Eye (tissue), 1 donor: ENCODE measurements around the gene MAP2K5.
A peak's percentile ranks its signal among the peaks of the same experiment; 100 is the strongest.

Experiments used
- DNase-seq: peaks from one replicate; pipeline ENCODE4 v3.0.0-alpha.2; 2015

MAP2K5 gene

DNA sequence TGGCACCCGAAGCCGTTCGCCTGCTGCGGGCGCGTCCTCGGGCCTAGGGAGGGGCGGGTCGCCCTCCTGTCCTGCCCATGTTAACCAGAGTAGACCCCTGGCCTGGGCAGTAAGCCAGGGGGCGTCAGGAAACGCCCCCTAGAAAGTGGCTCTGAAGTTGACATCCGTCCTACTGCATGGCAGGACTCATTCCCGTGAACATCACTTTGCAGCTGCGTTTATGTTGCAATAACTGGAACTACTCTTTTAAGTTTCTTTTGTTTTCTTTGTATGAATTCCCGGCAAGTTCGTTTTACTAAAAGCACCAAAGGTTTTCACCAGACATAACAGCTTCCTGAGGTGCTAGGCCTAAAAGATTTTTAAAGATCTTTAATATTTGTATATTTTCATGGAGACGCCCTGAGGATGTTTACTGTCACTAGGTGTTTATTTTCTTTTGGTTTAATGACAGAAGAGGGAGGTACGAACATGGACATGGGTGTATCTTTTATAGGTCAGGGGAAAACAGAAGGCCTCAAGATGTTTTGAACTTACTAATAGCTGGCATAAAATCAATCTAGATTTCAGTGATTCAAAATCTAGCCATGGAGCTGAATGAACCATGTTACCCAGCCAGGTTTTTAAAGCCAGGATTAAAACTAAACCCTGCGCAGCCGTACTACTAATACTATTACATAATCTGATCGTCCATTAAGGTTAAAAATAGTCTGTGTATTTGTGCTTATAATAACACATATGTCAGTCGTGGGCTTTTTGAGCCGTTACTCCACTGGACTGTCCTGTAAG, 20.5 kb upstream of the MAP2K5 start:
- DNase-seq, result peak; percentile 67

GRCh38 chr15:67523330-67523729, 19.2 kb upstream of the MAP2K5 start:
- no peak for DNase-seq

- no peak for DNase-seq
Observed at GRCh38 chr15:67524235-67524634, 18.3 kb upstream of the MAP2K5 start.

DNA sequence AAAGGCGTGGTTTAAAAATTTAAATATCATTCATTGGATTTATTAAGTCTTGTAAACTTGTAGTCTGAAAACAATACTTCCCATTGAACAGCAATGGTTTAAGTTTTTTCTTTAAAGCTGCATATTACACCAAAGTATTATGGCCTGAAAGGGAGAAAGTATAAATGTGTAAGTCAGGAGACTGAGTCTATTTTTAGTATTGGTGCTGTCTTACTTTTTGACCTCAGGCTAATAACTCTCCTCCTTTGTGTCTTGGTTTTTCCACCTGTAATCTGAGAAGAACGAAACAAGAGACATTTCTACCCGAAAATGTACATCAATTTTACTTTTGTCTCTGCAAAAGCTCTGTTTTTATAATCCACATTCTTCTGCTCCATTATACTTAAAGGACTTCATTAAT, 14.0 kb upstream of the MAP2K5 start:
- DNase-seq, result no peak

DNA sequence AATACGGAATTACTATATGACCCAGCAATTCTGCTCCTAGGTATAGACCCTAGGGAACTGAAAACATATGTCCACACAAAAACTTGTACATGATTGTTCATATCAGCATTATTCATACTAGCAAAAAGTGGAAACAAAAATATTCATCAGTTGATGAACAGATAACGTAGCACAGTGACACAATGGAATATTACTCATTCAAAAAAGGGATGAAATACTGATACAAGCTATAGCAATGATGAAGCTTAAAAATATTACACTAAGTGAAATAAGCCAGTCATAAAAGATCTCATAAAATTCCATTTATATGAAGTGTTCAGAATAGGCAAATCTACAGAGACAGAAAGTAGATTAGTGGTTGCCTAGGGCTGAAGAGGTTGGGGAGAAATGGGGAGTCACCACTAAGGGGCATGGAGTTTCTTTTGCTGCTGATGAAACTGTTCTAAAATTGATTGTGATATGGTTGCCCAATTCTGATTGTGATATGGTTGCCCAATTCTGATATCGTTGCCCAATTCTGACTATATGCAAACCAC, 11.1 kb upstream of the MAP2K5 start:
- no peak for DNase-seq

DNA sequence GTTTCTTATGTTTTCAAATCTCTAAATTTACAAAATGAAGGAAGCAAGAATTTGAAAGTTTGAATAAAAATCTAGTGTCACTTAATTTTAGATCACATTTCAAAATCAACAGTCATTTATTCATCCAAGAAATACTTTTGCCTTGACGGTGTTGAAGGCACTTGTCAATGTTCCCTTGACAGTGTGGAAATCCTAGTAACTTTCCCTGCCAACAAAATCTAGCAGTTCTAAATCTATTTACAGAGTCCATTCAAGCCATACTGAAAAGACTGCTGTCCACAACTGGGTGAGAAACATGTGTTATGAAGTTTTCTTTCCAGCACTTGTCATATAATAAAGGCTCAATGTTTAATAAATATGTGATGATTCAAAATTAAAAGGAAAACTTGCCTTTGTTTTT, 8.6 kb upstream of the MAP2K5 start:
- DNase-seq, result no peak

DNA sequence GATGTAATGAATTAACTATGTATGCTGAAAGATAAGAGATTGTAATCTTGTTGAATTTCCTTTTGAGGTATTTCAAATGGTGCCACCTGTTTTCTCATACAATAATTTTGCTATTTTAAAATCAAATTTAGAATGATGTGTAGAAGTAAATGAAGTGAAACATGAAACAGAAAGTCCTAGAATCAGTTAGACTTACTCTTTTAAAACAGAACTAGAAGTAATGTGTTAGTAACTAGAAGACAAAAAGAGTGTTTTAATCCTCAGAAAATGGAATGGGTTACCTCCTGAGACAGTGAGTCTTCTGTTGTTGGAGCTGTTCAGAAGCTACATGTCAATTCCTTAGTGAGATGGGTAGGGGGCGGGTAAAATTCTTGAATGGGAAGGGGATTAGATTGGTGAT, 8.1 kb upstream of the MAP2K5 start:
- DNase-seq, result no peak

GRCh38 chr15:67537771-67538170, 4.7 kb upstream of the MAP2K5 start:
- no peak for DNase-seq

DNA sequence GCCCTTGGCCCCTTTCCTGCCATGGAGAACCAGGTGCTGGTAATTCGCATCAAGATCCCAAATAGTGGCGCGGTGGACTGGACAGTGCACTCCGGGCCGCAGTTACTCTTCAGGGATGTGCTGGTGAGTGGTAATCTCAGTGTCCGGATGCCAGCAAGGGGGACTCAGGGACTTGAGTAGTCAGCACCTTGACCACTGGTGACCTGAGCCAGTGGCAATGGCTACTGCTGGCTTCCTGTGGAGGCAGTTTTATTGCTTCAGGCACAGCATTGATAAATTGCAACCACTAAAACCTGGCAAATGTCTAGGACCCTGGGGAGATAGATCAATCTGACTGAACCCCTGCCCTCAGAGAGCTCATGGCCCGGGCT, 830 bp downstream of the MAP2K5 start:
- no peak for DNase-seq

GRCh38 chr15:67544475-67544874, 2.0 kb downstream of the MAP2K5 start:
- DNase-seq, result no peak

GRCh38 chr15:67545864-67546263, 3.4 kb downstream of the MAP2K5 start:
- DNase-seq, result no peak

GRCh38 chr15:67547064-67547463, 4.6 kb downstream of the MAP2K5 start:
- DNase-seq, result no peak

- no peak for DNase-seq
Observed at GRCh38 chr15:67547836-67548235, 5.3 kb downstream of the MAP2K5 start.

GRCh38 chr15:67548236-67548852, 5.8 kb downstream of the MAP2K5 start:
- no peak for DNase-seq

GRCh38 chr15:67548862-67549651, 6.6 kb downstream of the MAP2K5 start:
- DNase-seq, result peak; percentile 85

GRCh38 chr15:67549736-67550135, 7.2 kb downstream of the MAP2K5 start:
- peak; percentile 51 for DNase-seq

- no peak for DNase-seq
Observed at GRCh38 chr15:67550522-67550921, 8.0 kb downstream of the MAP2K5 start.

DNA sequence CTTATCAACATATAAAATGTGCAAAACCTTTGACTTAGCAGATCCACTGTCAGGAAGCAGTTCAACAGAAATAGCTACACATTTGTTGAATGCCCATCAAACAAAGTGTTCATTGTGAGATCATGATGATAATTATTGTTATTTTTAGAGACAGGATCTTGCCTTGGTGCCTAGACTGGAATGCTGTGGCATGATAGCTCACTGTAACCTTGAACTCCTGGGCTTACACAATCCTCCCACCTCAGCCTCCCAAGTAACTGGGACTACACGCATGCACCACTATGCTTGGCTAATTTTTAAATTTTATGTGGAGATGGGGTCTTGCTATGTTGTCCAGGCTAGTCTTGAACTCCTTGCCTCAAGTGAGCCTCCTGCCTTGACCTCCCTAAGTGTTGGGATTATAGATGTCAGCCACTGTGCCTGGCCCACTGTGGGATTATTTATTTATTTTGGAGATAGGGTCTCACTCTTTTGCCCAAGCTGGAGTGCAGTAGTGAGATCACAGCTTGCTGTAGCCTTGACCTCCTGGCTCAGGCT, 8.8 kb downstream of the MAP2K5 start:
- no peak for DNase-seq

DNA sequence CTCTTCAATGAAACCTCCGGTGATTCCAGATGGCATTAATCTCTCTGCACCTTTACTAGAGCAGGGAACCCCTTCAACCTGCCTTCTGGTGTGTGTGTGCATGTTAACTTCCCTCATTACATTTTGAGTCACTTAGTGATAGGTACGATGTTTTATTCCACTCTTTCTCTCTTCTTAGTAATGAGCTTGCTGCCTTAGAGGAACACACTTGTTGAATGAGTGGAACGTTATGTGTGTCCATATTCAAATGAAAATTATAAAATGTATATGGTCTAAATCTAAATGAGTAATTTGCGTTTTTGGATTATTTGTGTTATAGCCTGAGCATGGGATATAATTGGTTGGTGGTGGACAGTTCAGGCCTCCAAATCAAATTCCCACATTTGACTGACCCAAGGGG, 12.1 kb downstream of the MAP2K5 start:
- DNase-seq, result no peak

GRCh38 chr15:67556976-67557570, 14.6 kb downstream of the MAP2K5 start:
- no peak for DNase-seq

- no peak for DNase-seq
Observed at GRCh38 chr15:67558502-67558901, 16.0 kb downstream of the MAP2K5 start.

DNA sequence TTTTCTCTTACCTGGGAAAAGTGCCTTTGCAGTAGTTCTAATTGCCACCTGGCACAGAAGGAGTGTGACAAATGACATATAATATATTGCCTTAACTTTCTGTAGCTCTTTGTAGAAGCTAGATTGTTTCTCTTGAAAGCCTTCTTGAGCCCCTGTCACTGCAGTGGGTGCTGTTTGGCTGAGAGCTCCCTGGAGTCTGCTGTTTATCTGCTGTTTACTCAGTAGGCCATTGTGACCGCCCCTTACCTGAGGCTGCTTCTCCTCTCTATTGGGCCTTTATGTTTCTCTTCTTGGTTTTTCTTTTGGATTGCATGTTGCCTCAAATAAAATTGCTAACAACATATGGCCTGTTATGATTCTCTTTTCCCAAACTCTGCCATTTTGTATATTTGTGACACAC, 16.7 kb downstream of the MAP2K5 start:
- no peak for DNase-seq

DNA sequence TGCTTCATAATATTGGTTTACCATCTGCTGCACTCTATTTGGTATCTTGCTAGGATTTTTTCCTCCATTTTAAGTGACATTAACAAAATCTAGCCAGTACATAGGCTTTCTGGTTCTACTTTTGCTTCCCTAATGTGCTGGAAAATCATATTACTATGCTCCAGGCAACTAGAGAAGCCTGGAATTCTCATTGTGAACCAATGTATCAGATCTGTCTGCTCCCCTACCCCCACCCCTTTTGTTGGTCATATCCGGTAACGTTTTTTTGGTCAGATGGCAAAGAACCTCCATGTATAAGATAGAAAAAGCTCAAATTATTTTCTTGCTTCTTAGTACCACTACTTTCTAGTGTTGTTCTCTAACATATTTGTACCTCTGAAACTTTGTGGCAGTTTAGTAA, 17.1 kb downstream of the MAP2K5 start:
- DNase-seq, result no peak
